SK-MEL-5 (cell line): ENCODE data around the gene PKP1. TPM values are rescaled to one million over a fixed set of nuclear protein-coding genes. Genes with fewer than 3 reads are reported as not detected.
A peak's percentile ranks its signal among the peaks of the same experiment; 100 is the strongest.

Source experiments
- DNase-seq: peaks from one replicate; pipeline ENCODE4 v3.0.0-alpha.2; 2016; ENCODE audit warnings: low read depth, low spot score
- in situ Hi-C: cut with HindIII; loops from 2 replicates; pipeline ENCODE4 v1.10.0; 2016; ENCODE audit warnings: low sequenced_read_pairs, high pct_unique_total_duplicates, low pct_unique_long_range_greater_than_20kb
- total RNA-seq: library from RNA; depleted of rRNA; stranded (reverse); fragments of >200 nt; shearing (Covaris generic); gene quantifications from 2 replicates; pipeline ENCODE4 v1.2.3, GENCODE V29; 2014

PKP1 gene
- total RNA-seq, 1 experiment from 2014 or later, result not detected

DNA sequence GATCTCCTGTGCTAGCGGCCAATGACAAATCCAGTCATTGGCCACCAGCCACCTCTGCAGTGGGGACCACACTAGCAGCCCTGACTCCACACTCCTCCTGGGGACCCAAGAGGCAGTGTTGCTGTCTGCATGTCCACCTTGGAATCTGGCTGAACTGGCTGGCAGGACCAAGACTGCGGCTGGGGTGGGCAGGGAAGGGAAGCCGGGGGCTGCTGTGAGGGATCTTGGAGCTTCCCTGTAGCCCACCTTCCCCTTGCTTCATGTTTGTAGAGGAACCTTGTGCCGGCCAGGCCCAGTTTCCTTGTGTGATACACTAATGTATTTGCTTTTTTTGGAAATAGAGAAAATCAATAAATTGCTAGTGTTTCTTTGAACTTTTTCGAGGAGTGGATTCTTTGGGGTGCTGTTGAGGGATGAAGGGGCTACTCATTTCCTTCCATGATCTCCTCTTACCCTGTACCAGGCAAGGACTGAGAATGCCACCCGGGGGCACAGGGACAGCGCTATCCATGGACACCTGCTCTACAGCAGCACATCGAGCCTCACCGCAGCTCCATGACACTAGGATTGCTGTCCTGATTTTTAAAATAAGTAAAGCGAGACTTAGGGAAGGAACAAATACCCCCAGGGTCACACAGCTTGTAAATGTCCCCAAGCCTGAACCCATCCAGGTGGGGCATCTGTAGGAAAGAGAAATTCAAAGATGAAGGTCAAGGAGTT lies 49.5 kb downstream of the PKP1 start:
- in situ Hi-C loops, result no loop called here

DNA sequence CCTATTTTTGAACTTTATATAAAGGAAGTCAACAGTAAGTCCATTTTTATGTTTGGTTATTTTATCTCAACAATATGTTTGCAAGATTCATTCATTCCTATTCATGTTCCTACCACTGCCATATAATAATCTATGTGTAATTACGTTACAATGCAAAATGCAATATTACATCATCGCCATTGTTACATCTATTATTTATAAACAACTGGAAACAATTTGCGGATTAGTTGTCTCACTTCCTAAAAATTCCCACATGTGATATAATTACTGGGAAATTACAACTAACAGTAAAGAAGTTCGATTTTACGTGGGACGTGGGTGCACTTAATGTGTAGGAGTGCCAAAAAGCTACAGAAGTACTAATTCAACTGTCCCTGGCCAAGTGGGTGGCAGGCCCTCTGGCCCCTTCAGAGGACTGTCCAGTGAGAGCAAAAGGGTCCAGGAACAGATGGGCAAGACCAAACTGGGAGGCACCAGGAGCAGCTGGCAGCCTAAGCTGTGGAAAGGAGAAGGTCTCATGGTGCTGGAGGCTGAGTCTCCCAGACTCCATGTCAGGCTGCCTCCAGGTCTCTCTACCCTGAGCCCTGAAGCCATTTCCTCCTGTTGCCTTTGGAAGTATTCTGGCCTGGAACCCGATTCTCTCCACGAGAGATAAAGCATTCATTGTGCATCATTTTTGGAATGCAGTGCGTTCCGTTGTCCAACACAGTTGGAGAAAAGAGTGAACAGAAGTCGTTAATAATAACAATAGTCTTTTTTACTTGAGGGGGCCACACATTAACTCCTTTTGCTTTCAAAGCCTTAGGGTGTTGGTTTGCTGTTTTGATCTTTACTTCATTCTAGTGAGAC lies 51.2 kb downstream of the PKP1 start:
- in situ Hi-C loops, result no loop called here
- peak; percentile 69 for DNase-seq

More for the DNA sequence above, 49.5 kb downstream of the PKP1 start:
- no peak for DNase-seq

- in situ Hi-C loops, result no loop called here
- peak; percentile 94 for DNase-seq
Measured at GRCh38 chr1:201335174-201335870, 52.0 kb downstream of the PKP1 start.

DNA sequence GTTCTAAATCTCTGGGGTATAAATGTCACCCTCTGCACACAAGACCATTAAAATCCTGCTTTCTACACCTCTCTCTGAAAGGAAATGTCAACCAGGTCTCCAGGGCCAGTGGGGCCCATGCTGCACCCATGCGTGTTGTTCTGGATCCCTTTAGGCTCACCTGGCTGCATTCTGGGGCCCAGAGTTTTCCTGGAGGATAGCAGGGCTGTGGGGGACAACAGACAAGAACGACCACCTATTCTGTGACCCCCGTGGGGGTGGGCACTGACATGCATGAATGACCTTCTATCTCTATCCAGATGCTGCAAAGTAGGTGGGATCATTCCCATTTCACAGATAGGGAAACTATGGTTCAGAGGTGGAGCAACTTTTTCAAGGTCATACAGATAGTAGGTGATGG lies 52.6 kb downstream of the PKP1 start:
- no peak for DNase-seq
- in situ Hi-C loops, result no loop called here

DNA sequence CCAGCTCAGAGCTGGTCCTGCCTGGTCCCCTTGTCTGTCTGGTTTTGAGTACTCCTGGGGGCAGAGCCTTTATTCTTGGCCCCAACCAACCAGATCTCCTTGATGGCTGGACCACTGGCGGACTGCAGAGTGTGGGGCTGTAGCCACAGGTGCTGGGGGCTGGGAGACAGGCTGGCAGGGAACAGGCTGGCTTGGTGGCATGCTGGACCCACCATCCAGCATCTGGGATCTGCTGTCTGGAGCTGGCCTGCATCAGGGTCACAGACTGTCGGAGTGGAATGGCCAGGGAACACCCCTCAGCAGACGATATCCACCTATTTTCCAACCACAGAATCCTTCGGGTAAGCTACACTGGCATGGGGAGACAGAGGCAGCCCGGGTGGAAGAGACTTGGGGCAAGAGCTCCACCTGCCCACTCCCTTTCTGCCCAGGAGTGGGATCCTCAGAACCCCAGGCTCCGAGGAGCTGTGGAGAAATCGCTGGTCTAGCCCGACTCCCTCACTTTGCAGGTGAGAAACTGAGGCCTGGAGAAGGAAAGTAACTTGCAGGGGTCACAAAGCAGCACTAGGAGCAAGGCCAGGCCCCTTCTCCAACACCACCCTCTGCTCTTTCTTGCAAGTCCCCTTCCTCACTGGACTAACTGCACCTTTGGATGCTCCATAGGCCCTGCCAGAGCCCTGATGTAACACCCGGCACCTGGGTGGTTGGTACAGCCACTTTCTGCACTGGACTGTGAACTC lies 53.6 kb downstream of the PKP1 start:
- in situ Hi-C loops, result no loop called here

GRCh38 chr1:201341377-201341776 lies 58.1 kb downstream of the PKP1 start:
- DNase-seq, result no peak
- in situ Hi-C loops, result no loop called here

More for the DNA sequence above, 53.6 kb downstream of the PKP1 start:
- DNase-seq, result no peak

GRCh38 chr1:201344206-201345080 lies 61.1 kb downstream of the PKP1 start:
- in situ Hi-C loops, result no loop called here
- DNase-seq, result no peak

GRCh38 chr1:201345081-201345355 lies 61.7 kb downstream of the PKP1 start:
- DNase-seq, result no peak
- in situ Hi-C loops, result no loop called here

DNA sequence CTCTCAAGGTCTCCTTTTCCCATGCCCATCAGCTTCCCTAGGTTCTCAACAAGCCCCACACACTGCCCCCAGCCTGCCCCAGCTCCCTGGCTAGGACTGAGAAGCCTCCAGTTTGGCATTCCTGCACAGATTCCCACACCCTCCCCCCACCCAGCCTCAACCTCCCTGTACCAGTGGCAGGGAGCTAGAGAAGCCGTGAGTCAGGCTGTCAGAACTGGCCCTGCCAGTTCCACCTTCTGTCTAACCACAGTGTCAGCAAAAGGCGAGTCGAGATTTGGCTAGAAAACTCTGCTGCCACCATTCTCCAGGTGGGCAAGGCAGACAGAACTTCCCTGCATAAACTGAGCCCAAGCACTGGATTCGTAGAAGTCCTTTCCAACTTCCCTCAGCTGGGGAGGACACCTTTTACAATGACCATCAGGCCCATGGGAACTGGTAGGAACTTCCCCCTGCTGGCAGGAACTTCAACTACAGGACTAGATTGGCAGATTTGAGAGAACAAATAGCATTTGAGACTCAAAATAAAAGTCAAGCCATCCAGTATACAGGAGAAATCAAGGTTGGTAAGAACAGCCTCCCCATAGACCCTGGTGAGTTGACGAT lies 63.1 kb downstream of the PKP1 start:
- DNase-seq, result peak; percentile 78
- in situ Hi-C loops, result no loop called here

DNA sequence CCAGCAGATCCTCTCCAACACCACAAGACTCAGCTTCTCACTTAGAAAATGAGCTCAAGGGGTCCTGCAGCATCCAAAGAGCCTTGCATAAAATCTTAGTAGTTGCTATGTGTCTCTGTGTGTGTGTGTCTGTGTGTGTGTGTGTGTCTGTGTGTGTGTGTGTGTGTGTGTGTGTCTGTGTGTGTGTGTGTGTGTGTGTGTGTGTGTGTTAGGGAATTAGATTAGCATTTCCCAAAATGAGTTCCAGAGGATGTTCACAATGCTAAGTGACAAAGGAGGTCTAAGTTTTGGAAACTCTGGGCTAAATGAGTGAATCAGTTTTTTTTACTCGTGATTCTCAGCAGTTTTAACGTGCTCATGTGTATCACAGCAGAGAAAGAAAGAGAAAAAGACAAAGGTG lies 63.7 kb downstream of the PKP1 start:
- no peak for DNase-seq
- in situ Hi-C loops, result no loop called here

- in situ Hi-C loops, result no loop called here
Measured at GRCh38 chr1:201347498-201348210, 64.3 kb downstream of the PKP1 start.

DNA sequence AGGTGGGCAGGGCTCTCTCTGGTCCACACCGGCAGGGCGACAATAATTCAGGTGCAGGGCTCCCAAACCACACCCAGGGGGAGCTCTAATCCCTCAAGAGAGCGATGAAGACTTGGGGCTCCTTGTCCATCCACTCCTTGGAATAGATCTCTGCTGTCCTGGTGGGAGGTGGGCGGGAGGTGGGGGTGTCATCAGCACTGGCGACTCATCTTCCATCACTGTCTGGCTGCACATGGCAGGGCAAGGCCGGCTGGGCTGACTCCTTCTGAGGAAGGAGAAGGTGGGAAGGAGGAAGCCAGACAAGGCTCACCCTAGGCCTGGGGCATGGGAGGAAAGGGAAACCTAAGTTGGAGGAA lies 64.9 kb downstream of the PKP1 start:
- in situ Hi-C loops, result no loop called here

More at GRCh38 chr1:201347498-201348210, 64.3 kb downstream of the PKP1 start:
- no peak for DNase-seq

GRCh38 chr1:201349092-201349491 lies 65.8 kb downstream of the PKP1 start:
- no peak for DNase-seq
- in situ Hi-C loops, result no loop called here

More for the DNA sequence above, 64.9 kb downstream of the PKP1 start:
- peak; percentile 64 for DNase-seq

GRCh38 chr1:201350361-201350725 lies 67.0 kb downstream of the PKP1 start:
- in situ Hi-C loops, result no loop called here

DNA sequence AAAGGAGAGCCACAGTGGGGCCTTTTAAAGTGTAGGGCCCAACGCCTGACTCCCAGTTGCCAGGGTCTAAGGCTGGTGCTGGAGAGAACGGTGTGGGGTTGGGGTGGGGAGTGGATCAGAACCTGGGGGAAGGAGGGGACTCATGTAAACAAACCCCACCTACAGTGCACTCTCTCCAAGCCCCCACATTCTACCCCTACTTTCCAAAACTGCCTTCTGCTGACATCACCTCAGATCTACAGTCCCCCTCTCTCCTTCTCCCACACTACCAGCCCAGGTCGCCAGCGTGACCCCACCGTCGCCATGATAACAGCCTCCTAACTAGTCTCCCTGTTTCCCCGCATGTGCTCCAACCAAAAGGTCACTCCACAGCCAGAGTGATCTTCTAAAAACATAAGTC lies 67.6 kb downstream of the PKP1 start:
- DNase-seq, result no peak
- in situ Hi-C loops, result no loop called here

More at GRCh38 chr1:201350361-201350725, 67.0 kb downstream of the PKP1 start:
- DNase-seq, result no peak

DNA sequence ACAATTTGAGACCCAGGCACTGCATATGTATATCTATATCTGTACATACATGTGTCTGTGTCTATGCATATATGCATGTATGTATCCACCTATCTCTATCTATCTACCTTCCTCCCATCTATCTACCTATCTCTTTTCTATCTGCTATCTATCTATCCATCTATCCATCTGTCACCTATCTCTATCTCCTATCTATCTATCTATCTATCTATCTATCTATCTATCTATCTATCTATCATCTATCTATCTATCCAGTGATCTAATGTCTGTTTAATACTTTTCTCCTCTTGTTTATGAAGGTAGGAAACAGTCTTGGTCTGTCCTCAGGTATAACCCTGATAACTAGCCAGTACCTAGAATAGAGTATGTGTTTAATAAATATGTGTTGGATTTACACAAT lies 68.3 kb downstream of the PKP1 start:
- in situ Hi-C loops, result no loop called here
- no peak for DNase-seq
